Ureter (tissue), 1 donor: Measurements from ENCODE around the gene MSH4. TPM values are rescaled to one million over a fixed set of nuclear protein-coding genes. Genes with fewer than 3 reads are reported as not detected.
"Not testable (repeated sequence)": the region's sequence is repeated elsewhere in the genome, so short reads cannot be mapped to it uniquely, and the experiment has no call there.

Source experiments
- DNase-seq: peaks from one replicate; pipeline ENCODE4 v3.0.0-alpha.2; 2020; ENCODE audit warnings: low spot score
- total RNA-seq: library from RNA; stranded (reverse); gene quantifications from one replicate; pipeline ENCODE4 v1.2.4, GENCODE V29; 2023
- donor health status: DM: yes; HTN: yes; CAD: no.

MSH4 gene
- total RNA-seq, 1 donor from 2014 or later = 0.55 TPM

DNA sequence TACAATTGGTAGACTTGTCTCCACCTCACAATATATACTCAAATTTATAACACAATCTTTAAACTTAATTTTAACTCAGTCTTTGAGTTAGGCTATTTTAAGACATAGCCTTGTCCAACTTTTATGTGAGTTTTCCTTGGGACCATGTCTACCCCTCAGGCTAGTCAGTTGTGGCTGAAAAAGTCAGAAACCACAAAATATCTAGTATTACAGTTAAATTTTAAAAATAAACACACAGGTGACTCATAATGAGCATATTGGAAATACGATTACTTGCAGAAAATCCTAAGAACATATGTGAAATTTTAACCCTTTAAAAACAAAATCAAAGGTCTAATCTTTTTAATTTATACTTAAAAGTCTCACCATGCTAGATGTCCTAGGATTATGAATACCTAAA, 140.4 kb downstream of the MSH4 start:
- DNase-seq = no peak

GRCh38 chr1:75943037-75943436, 146.4 kb downstream of the MSH4 start:
- not testable (repeated sequence) for DNase-seq

DNA sequence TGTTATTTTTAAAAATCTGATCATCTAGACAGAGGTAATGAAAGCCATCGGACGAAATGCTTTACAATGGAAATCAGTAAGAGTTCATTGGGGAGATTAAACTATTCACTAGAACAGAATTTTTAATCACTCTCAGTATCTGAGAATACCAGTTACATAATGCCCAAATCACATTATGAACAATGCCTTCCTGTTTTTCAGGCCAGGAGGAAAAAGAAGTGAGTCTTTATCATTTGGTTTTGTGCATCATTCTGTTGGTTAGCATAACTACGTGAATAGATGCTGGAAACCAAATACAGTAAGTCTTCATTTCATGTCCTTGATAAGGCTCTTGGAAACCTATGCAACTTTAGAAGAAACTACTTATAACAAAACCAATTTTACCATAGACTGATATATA, 153.5 kb downstream of the MSH4 start:
- no peak for DNase-seq

DNA sequence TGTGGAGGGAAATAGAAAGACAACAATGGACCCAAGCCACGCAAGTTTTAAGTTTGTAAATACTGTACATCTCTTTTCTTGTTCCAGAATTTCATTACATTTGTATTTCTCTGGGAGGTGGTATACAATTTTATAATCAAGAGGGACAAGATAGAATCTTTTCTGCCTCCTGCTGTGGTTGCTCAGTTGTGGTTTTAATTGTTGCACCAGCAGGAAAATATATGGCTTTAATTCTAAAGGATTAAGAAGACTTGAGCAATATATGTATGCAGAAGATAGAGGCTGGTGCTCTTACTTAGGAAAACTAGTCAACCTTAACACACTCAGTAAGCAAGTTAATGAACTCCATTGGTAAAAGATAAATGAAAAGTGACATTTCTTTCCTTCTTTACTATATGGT, 155.3 kb downstream of the MSH4 start:
- DNase-seq = no peak

GRCh38 chr1:75953461-75953860, 156.8 kb downstream of the MSH4 start:
- no peak for DNase-seq

- DNase-seq = no peak
Measured at GRCh38 chr1:75954586-75954985, 157.9 kb downstream of the MSH4 start.

Other genes starting within 250 kb of the MSH4 start
- gene SLC44A5, start 185.8 kb upstream of the MSH4 start, total RNA-seq = 0.29 TPM
- 51.4 TPM for gene ACADM, start 72.2 kb upstream of the MSH4 start, total RNA-seq
- gene RABGGTB, start 10.6 kb upstream of the MSH4 start, total RNA-seq = 87.5 TPM
- not detected for gene ASB17, start 135.5 kb downstream of the MSH4 start, total RNA-seq